ENCODE data around the gene FAM124A. TPM values are rescaled to one million over a fixed set of nuclear protein-coding genes. Genes with fewer than 3 reads are reported as not detected.

Gene FAM124A
- polyA plus RNA-seq, 2 of the 4 experiments (the other 2 are of a cell fraction) = 1.5 to 1.6 TPM

DNA sequence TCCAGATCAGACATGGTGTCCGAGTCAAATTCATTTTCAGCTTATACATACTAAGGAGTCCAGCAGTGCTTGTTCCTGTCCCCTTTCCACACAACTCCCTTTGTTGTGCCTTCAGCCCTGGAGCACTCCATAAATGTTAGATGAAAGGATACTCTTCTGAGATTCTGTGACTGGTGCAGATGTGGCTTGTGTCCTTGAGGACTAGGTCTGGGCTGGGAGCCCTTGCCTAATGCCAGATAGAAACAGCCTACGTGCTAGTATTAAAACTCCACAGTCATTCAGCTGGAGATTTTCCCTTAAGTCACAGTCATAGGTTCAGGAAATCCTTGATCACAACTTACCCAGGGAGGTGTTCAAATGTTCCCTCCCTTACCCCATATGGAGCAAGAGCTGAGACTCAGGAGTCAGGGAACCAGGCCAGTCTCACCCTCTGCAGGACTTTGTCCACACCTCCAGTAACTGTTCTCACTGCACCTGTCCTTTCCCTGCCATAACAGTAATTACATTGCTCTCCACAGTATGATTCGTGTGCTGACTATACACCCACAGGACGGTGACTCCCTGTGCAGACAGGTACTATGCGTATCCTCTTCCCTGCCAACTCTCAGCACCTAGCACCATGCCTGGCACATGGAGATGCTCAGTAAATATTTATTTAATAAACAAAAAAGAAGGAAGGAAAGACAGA is 101.8 kb downstream of the FAM124A start:
- no peak overlapping the region for H3K4me2 ChIP-seq
- ATAC-seq (no peak), FAIRE-seq (no peak), DNase-seq (ENCODE audit: low read depth in 1 of 2, low spot score in 1 of 2) (no peak)
- no peaks in the 10 kb centered on the region for H3K4me1 ChIP-seq
- no peak for TF ChIP-seq TFCP2L1 (CRISPR knock-in tag; IDR thresholded peaks at IDR 0.05)
- TF ChIP-seq MYC (IDR thresholded peaks at IDR 0.05; ENCODE audit: borderline replicate concordance, low read length) = no peak
- no peak for TF ChIP-seq FOSL2 (IDR thresholded peaks at IDR 0.05)
- no peak for TF ChIP-seq FOSL2 (CRISPR knock-in tag; IDR thresholded peaks at IDR 0.05)
- TF ChIP-seq TP53 (CRISPR knock-in tag; IDR thresholded peaks at IDR 0.05) = no peak
- no peak for TF ChIP-seq HDAC2 (IDR thresholded peaks at IDR 0.05)
- TF ChIP-seq RNF2 (IDR thresholded peaks at IDR 0.05; ENCODE audit: borderline replicate concordance, low read depth) = no peak
- no peak for TF ChIP-seq CBX2 (IDR thresholded peaks at IDR 0.05; ENCODE audit: borderline replicate concordance, low read depth)
- TF ChIP-seq NFE2L2 (conservative IDR thresholded peaks at IDR 0.05; ENCODE audit: low read length) = no peak
- TF ChIP-seq ZNF302 (CRISPR knock-in tag; IDR thresholded peaks at IDR 0.05) = no peak
- H3K27ac ChIP-seq = no peak overlapping the region
- H3K9me3 ChIP-seq = no peaks in the 10 kb centered on the region
- ChIA-PET POLR2A (no interaction called here), CTCF (interaction anchor here (1.2 kb wide), 1 partner anchor 13 kb away, joined by 3 read pairs; no protein-coding TSS in a partner anchor)
- no peak overlapping the region for H3K4me3 ChIP-seq
- 64% methylated on average over 5 of the region's 5 CpGs for WGBS (ENCODE audit: missing lambda C conversion rate)

DNA sequence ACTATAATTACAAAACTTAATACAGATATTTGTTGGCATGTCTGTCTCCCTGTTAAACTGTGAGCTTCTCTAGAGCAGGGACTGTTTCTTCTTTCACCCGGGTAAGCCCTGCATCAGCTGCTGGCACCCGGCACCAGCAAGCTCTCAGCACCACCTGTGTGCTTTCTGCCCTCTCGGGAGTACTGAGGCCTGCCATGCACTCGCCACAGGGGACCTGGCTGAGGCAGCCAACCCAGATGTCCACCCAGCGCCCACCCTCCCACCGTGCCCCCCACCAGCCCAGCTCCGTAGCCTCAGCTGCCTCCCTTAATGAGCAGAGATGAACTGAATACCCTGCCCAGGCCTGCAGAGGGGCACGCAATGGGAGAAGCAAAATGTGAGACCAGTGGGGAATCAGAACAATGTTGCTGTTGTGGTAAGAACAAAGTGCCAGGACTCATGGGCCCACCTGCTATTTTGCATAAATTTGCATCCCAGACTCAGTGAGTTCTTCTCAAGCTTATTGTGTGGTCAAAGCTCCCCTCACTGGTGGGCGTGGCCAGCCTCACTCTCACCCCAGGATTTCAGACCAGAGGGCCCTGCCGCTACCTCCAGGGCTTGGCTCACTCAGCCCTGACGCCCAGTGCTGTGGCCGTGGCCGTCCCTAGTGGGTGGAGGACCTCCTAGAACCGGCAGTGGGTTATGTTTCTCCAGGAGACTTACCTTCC is 102.7 kb downstream of the FAM124A start:
- 68% methylated on average over 9 of the region's 14 CpGs for WGBS (ENCODE audit: missing lambda C conversion rate)

More for the DNA sequence above, 102.7 kb downstream of the FAM124A start:
- TF ChIP-seq SREBF2 (IDR thresholded peaks at IDR 0.05) (no peak), JUNB (IDR thresholded peaks at IDR 0.05) (no peak), RAD21 (conservative IDR thresholded peaks at IDR 0.05 in 1 of 2, IDR thresholded peaks at IDR 0.05 in 1 of 2) (no peak), FOSL2 (IDR thresholded peaks at IDR 0.05) (no peak), FOSL2 (CRISPR knock-in tag; IDR thresholded peaks at IDR 0.05) (no peak), HDAC2 (IDR thresholded peaks at IDR 0.05) (no peak), TFCP2L1 (CRISPR knock-in tag; IDR thresholded peaks at IDR 0.05) (no peak), KDM1A (IDR thresholded peaks at IDR 0.05; ENCODE audit: low read depth) (no peak), NR3C1 (IDR thresholded peaks at IDR 0.05) (no peak), MYC (IDR thresholded peaks at IDR 0.05; ENCODE audit: borderline replicate concordance, low read length) (no peak), SMC3 (IDR thresholded peaks at IDR 0.05) (no peak), RARB (CRISPR knock-in tag; IDR thresholded peaks at IDR 0.05) (no peak), ZNF302 (CRISPR knock-in tag; IDR thresholded peaks at IDR 0.05) (no peak), RNF2 (IDR thresholded peaks at IDR 0.05; ENCODE audit: borderline replicate concordance, low read depth) (no peak)
- TF ChIP-seq, protein P1, sequence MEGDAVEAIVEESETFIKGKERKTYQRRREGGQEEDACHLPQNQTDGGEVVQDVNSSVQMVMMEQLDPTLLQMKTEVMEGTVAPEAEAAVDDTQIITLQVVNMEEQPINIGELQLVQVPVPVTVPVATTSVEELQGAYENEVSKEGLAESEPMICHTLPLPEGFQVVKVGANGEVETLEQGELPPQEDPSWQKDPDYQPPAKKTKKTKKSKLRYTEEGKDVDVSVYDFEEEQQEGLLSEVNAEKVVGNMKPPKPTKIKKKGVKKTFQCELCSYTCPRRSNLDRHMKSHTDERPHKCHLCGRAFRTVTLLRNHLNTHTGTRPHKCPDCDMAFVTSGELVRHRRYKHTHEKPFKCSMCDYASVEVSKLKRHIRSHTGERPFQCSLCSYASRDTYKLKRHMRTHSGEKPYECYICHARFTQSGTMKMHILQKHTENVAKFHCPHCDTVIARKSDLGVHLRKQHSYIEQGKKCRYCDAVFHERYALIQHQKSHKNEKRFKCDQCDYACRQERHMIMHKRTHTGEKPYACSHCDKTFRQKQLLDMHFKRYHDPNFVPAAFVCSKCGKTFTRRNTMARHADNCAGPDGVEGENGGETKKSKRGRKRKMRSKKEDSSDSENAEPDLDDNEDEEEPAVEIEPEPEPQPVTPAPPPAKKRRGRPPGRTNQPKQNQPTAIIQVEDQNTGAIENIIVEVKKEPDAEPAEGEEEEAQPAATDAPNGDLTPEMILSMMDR (IDR thresholded peaks at IDR 0.05) = no peak
- TF ChIP-seq, protein P2, sequence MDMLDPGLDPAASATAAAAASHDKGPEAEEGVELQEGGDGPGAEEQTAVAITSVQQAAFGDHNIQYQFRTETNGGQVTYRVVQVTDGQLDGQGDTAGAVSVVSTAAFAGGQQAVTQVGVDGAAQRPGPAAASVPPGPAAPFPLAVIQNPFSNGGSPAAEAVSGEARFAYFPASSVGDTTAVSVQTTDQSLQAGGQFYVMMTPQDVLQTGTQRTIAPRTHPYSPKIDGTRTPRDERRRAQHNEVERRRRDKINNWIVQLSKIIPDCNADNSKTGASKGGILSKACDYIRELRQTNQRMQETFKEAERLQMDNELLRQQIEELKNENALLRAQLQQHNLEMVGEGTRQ (IDR thresholded peaks at IDR 0.05) = no peak
- TF ChIP-seq, protein P3, sequence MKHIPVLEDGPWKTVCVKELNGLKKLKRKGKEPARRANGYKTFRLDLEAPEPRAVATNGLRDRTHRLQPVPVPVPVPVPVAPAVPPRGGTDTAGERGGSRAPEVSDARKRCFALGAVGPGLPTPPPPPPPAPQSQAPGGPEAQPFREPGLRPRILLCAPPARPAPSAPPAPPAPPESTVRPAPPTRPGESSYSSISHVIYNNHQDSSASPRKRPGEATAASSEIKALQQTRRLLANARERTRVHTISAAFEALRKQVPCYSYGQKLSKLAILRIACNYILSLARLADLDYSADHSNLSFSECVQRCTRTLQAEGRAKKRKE (CRISPR knock-in tag; IDR thresholded peaks at IDR 0.05; ENCODE audit: low read depth) = no peak
- TF ChIP-seq, protein P4, sequence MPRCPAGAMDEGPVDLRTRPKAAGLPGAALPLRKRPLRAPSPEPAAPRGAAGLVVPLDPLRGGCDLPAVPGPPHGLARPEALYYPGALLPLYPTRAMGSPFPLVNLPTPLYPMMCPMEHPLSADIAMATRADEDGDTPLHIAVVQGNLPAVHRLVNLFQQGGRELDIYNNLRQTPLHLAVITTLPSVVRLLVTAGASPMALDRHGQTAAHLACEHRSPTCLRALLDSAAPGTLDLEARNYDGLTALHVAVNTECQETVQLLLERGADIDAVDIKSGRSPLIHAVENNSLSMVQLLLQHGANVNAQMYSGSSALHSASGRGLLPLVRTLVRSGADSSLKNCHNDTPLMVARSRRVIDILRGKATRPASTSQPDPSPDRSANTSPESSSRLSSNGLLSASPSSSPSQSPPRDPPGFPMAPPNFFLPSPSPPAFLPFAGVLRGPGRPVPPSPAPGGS (IDR thresholded peaks at IDR 0.05) = no peak
- H3K4me1 ChIP-seq = no peaks in the 10 kb centered on the region
- ChIA-PET POLR2A (no interaction called here), CTCF (interaction anchor here (1.2 kb wide), 1 partner anchor 12 kb away, joined by 3 read pairs; no protein-coding TSS in a partner anchor)
- no peak overlapping the region for H3K27ac ChIP-seq
- H3K4me3 ChIP-seq = no peak overlapping the region
- no peak for DNase-seq (ENCODE audit: low read depth in 1 of 2, low spot score in 1 of 2)
- FAIRE-seq = no peak
- no peaks in the 10 kb centered on the region for H3K9me3 ChIP-seq
- H3K4me2 ChIP-seq = no peak overlapping the region
- no peak for ATAC-seq
